GM12878 (cell line): ENCODE measurements around the gene HDAC9. TPM values are rescaled to one million over a fixed set of nuclear protein-coding genes. Genes with fewer than 3 reads are reported as not detected.

Source experiments
- ATAC-seq: fragments of 200-7000 bp; cut with Tn5 transposase; 3 replicates; pipeline ENCODE4 v1.9.1; 2020; ENCODE audit warnings: mild to moderate bottlenecking, moderate library complexity
- BruUV-seq: library from RNA; stranded (reverse); fragments of 400-500 nt; replicated peaks from 2 replicates; lab custom pipeline; 2021; lab: Mats Ljungman, UMichigan
- CTCF ChIA-PET: fragments of 300-600 bp; sonication (Branson Sonifier 250); formaldehyde crosslinking; extraction: SDS; loops from one replicate; lab custom pipeline; 2021; ENCODE audit warnings: inconsistent platforms; lab: Yijun Ruan, JAX
- POLR2A ChIA-PET: fragments of 350-600 bp; formaldehyde crosslinking; extraction: SDS; loops from one replicate; lab custom pipeline; 2021; ENCODE audit warnings: inconsistent platforms; lab: Charles Lee
- RAD21 ChIA-PET: fragments of 300-600 bp; sonication (Branson Sonifier 250); formaldehyde crosslinking; loops from one replicate; lab custom pipeline; 2023; ENCODE audit warnings: antibody characterized with exemption; ENCODE audit not compliant: unreplicated experiment; lab: Charles Lee
- SMC1A ChIA-PET: fragments of 300-600 bp; sonication (Branson Sonifier 250); formaldehyde crosslinking; loops from one replicate; lab custom pipeline; 2023; ENCODE audit not compliant: unreplicated experiment, uncharacterized antibody; lab: Charles Lee
- DNase-seq: peaks from one replicate; pipeline ENCODE4 v3.0.0-alpha.2; 2011; ENCODE audit warnings: low read depth, low spot score
- FAIRE-seq: peaks from 3 replicates; lab custom pipeline; 2011; peaks lifted over from hg19 to GRCh38; lab: Jason Lieb, UNC
- H2AFZ ChIP-seq: 2 replicates; pipeline ENCODE4 v1.6.0; 2011; ENCODE audit warnings: low read depth, low read length, control low read depth; ENCODE audit not compliant: control insufficient read depth
- H3K27ac ChIP-seq: 2 replicates; pipeline ENCODE4 v1.5.1; 2011; ENCODE audit warnings: control low read depth; ENCODE audit not compliant: control insufficient read depth, insufficient read depth
- H3K27me3 ChIP-seq, 2 experiments: replicated peaks in 1 of 2; 2 replicates each; pipeline versions ENCODE4 v1.6.0 to v1.6.1; 2011; ENCODE audit warnings: low read length in 1 of 2; ENCODE audit not compliant: control insufficient read depth in 2 of 2, insufficient read depth in 2 of 2
- H3K36me3 ChIP-seq, 2 experiments: 2 replicates each; pipeline ENCODE4 v1.5.1; 2011; ENCODE audit warnings: low read length in 1 of 2; ENCODE audit not compliant: control insufficient read depth in 2 of 2, insufficient read depth in 2 of 2
- H3K4me1 ChIP-seq: 2 replicates; pipeline ENCODE4 v1.6.1; 2011; ENCODE audit warnings: mild to moderate bottlenecking, low read length, moderate library complexity, mixed read lengths; ENCODE audit not compliant: control insufficient read depth, insufficient read depth
- H3K4me2 ChIP-seq: 2 replicates; pipeline ENCODE4 v1.6.0; 2011; ENCODE audit warnings: control low read depth; ENCODE audit not compliant: control insufficient read depth, insufficient read depth
- H3K4me3 ChIP-seq: fragments of 200-600 bp; sonication (generic); 2 replicates; pipeline ENCODE4 v1.5.1; 2016
- H3K79me2 ChIP-seq: 2 replicates; pipeline ENCODE4 v1.6.0; 2011; ENCODE audit warnings: low read length; ENCODE audit not compliant: control insufficient read depth, insufficient read depth
- H3K9ac ChIP-seq: 2 replicates; pipeline ENCODE4 v1.8.0; 2011; ENCODE audit warnings: low read length, control low read depth, mixed read lengths; ENCODE audit not compliant: control insufficient read depth, insufficient read depth
- H3K9me3 ChIP-seq: replicated peaks from 3 replicates; pipeline ENCODE4 v1.5.1; 2011; ENCODE audit warnings: mild to moderate bottlenecking, low read length; ENCODE audit not compliant: control insufficient read depth, insufficient read depth
- H4K20me1 ChIP-seq: 2 replicates; pipeline ENCODE4 v1.6.0; 2011; ENCODE audit not compliant: control insufficient read depth, insufficient read depth
- BRCA1 ChIP-seq: IDR thresholded peaks from 2 replicates; pipeline ENCODE4 v1.6.1; 2011; ENCODE audit warnings: low read depth, low read length, improper control_type of control experiment
- CBX5 ChIP-seq: sonication (generic); IDR thresholded peaks from 2 replicates; pipeline ENCODE4 v1.6.1; 2016; ENCODE audit warnings: low read depth, moderate library complexity, mild to moderate bottlenecking, inconsistent platforms
- CEBPB ChIP-seq, 2 experiments: fragments of 150-350 bp in 1 of 2; IDR thresholded peaks; 2 replicates each; pipeline ENCODE4 v1.6.1; 2012 to 2014; ENCODE audit warnings: low read depth in 2 of 2, low read length in 2 of 2, borderline replicate concordance in 1 of 2, inconsistent platforms in 1 of 2
- CHD4 ChIP-seq: fragments of 200-600 bp; sonication (generic); IDR thresholded peaks from 2 replicates; pipeline ENCODE4 v1.6.1; 2016; ENCODE audit warnings: mild to moderate bottlenecking
- FOXM1 ChIP-seq: IDR thresholded peaks from 2 replicates; pipeline ENCODE4 v1.6.1; 2012; ENCODE audit warnings: low read depth, mild to moderate bottlenecking, inconsistent platforms, low read length, moderate library complexity
- MTA3 ChIP-seq: IDR thresholded peaks from 2 replicates; pipeline ENCODE4 v1.6.1; 2012; ENCODE audit warnings: low read length, inconsistent platforms, borderline replicate concordance
- MYB ChIP-seq: fragments of 150-350 bp; IDR thresholded peaks from 2 replicates; pipeline ENCODE4 v1.6.1; 2014; ENCODE audit warnings: mild to moderate bottlenecking, low read depth, low read length, borderline replicate concordance
- NFIC ChIP-seq: IDR thresholded peaks from 2 replicates; pipeline ENCODE4 v1.6.1; 2012; ENCODE audit warnings: low read depth, mild to moderate bottlenecking, inconsistent platforms, low read length, moderate library complexity
- NR2F1 ChIP-seq: fragments of 450-650 bp; conservative IDR thresholded peaks from 2 replicates; pipeline ENCODE4 v1.6.1; 2017; ENCODE audit warnings: mild to moderate bottlenecking
- PRDM15 ChIP-seq: fragments of 450-650 bp; formaldehyde crosslinking; IDR thresholded peaks from 2 replicates; pipeline ENCODE4 v1.4.0; 2020; ENCODE audit warnings: mild to moderate bottlenecking, moderate library complexity
- RAD21 ChIP-seq: IDR thresholded peaks from 2 replicates; pipeline ENCODE4 v1.6.1; 2011; ENCODE audit warnings: mild to moderate bottlenecking, low read depth, low read length, moderate library complexity; ENCODE audit not compliant: insufficient read depth
- RELB ChIP-seq: fragments of 450-650 bp; IDR thresholded peaks from 2 replicates; pipeline ENCODE4 v1.6.1; 2017; ENCODE audit warnings: low read depth, mild to moderate bottlenecking, moderate library complexity
- SMAD5 ChIP-seq: IDR thresholded peaks from 2 replicates; pipeline ENCODE4 v1.6.1; 2016; ENCODE audit warnings: antibody characterized with exemption, low read depth
- TCF3 ChIP-seq: IDR thresholded peaks from 2 replicates; pipeline ENCODE4 v1.6.1; 2012; ENCODE audit warnings: low read depth, mild to moderate bottlenecking, low read length, borderline replicate concordance; ENCODE audit not compliant: insufficient read depth
- USF1 ChIP-seq: IDR thresholded peaks from 2 replicates; pipeline ENCODE4 v1.6.1; 2011; ENCODE audit warnings: borderline replicate concordance, low read depth, mild to moderate bottlenecking, moderate library complexity, mixed read lengths, low read length; ENCODE audit not compliant: insufficient read depth; ENCODE audit errors: extremely low read length
- ZBED1 ChIP-seq: IDR thresholded peaks from 2 replicates; pipeline ENCODE4 v1.6.1; 2016; ENCODE audit warnings: borderline replicate concordance
- ZNF622 ChIP-seq: fragments of 450-650 bp; IDR thresholded peaks from 2 replicates; pipeline ENCODE4 v1.6.1; 2017; ENCODE audit warnings: mild to moderate bottlenecking, inconsistent platforms
- ZSCAN29 ChIP-seq: fragments of 450-650 bp; IDR thresholded peaks from 2 replicates; pipeline ENCODE4 v1.6.1; 2017; ENCODE audit warnings: mild to moderate bottlenecking, moderate library complexity
- ZZZ3 ChIP-seq: IDR thresholded peaks from 2 replicates; pipeline ENCODE4 v1.6.1; 2011; ENCODE audit warnings: low read depth; ENCODE audit not compliant: control insufficient read depth, insufficient read length
- WGBS: methylation state at CpG from one replicate; pipeline ENCODE4 v1.1.6; 2016; ENCODE audit warnings: low lambda C conversion rate; ENCODE audit not compliant: insufficient replicate concordance, insufficient coverage; ENCODE audit errors: missing lambda C conversion rate; 5-methylcytosine and 5-hydroxymethylcytosine counted together
- in situ Hi-C: fragments of 300-500 bp; cut with MboI; formaldehyde crosslinking; loops from 9 replicates; pipeline ENCODE4 v1.14.3; 2018; ENCODE audit warnings: mixed read lengths
- intact Hi-C: fragments of 100-400 bp; cut with micrococcal nuclease; formaldehyde crosslinking; loops from one replicate; pipeline ENCODE4 v1.14.2; 2022; ENCODE audit not compliant: unreplicated experiment
- polyA plus RNA-seq, 11 experiments: library from polyadenylated mRNA; depleted of rRNA in 4 of 11; unstranded in 6 of 11; stranded (reverse) in 5 of 11; fragments of >200 nt; fragmentation: Nextera tagmentation in 4 of 11; fragmentation: Illumina TruSeq in 1 of 11; extraction: Ambion mirVana in 4 of 11; extraction: Trizol in 1 of 11; gene quantifications; 1 replicate in 1 of 11; 2 replicates in 10 of 11; pipeline versions ENCODE4 v1.2.1 to v1.2.3, GENCODE V29; 2011 to 2016; ENCODE audit warnings: inconsistent platforms in 2 of 11, missing spikeins in 2 of 11, low read depth in 1 of 11
- total RNA-seq, 4 experiments: library from RNA; depleted of rRNA in 3 of 4; stranded (reverse); fragments of >200 nt in 3 of 4; fragmentation: Illumina TruSeq in 1 of 4; extraction: Trizol in 1 of 4; gene quantifications; 2 replicates each; pipeline versions ENCODE4 v1.2.1 to v1.2.3, GENCODE V29; 2013 to 2021

Gene HDAC9
- total and polyA plus RNA-seq, 10 of the 15 experiments (the other 5 are each of a cell fraction or from before 2014, with no cell fraction given) = 0.73 to 12.8 (median 0.92) TPM

GRCh38 chr7:18900236-18900635, 404.7 kb downstream of the HDAC9 start (continued):
- TF ChIP-seq CBX5 (no peak), PRDM15 (no peak), MTA3 (no peak), NR2F1 (no peak), FOXM1 (no peak)

- WGBS = 8% methylated on average over 1 of the region's 1 CpG
- CTCF ChIA-PET = no interaction called here
- no TSS peak for BruUV-seq
- TF ChIP-seq CHD4 = no peak
- no peak for TF ChIP-seq MYB
- no peak for TF ChIP-seq ZSCAN29
- no peak for TF ChIP-seq SMAD5
- no peak for TF ChIP-seq TCF3
- TF ChIP-seq RELB = no peak
- TF ChIP-seq ZBED1 = no peak
- TF ChIP-seq CEBPB (IDR thresholded peaks at IDR 0.05; ENCODE audit: borderline replicate concordance in 1 of 2, low read depth in 2 of 2, low read length in 2 of 2) = no peak
- no peak for TF ChIP-seq RAD21
- TF ChIP-seq USF1 = no peak
- no peak for TF ChIP-seq BRCA1
- TF ChIP-seq ZNF622 = no peak
- no peak for TF ChIP-seq ZZZ3
- no peak for TF ChIP-seq NFIC
Measured at GRCh38 chr7:18900803-18901202, 405.3 kb downstream of the HDAC9 start.

More at GRCh38 chr7:18900803-18901202, 405.3 kb downstream of the HDAC9 start:
- no peak overlapping the region for H3K27ac ChIP-seq
- intact Hi-C loops = no loop called here
- no peaks in the 10 kb centered on the region for H3K79me2 ChIP-seq
- FAIRE-seq = no peak
- no peak for ATAC-seq
- H3K4me2 ChIP-seq = no peak overlapping the region
- no peaks in the 10 kb centered on the region for H3K27me3 ChIP-seq
- no peak overlapping the region for H3K4me3 ChIP-seq
- RAD21 ChIA-PET = no interaction called here
- H3K36me3 ChIP-seq = no peaks in the 10 kb centered on the region
- no peak overlapping the region for H2AFZ ChIP-seq
- in situ Hi-C loops = no loop called here
- no peaks in the 10 kb centered on the region for H4K20me1 ChIP-seq
- no peaks in the 10 kb centered on the region for H3K4me1 ChIP-seq
- SMC1A ChIA-PET = no interaction called here
- H3K9me3 ChIP-seq = no peaks in the 10 kb centered on the region
- no peak overlapping the region for H3K9ac ChIP-seq
- no peak for DNase-seq
- POLR2A ChIA-PET = no interaction called here
